WTC11 (cell line): Measurements from ENCODE around the gene OR4C6.

ENCODE experiments used
- ATF3 ChIP-seq: sonication (generic); formaldehyde crosslinking; conservative IDR thresholded peaks from 2 replicates; pipeline ENCODE4 v1.8.1; 2022; ENCODE audit warnings: mild to moderate bottlenecking, missing genetic modification reagents
- JUN ChIP-seq: sonication (generic); formaldehyde crosslinking; IDR thresholded peaks from 2 replicates; pipeline ENCODE4 v1.8.0; 2023; ENCODE audit warnings: mild to moderate bottlenecking, missing genetic modification reagents

DNA sequence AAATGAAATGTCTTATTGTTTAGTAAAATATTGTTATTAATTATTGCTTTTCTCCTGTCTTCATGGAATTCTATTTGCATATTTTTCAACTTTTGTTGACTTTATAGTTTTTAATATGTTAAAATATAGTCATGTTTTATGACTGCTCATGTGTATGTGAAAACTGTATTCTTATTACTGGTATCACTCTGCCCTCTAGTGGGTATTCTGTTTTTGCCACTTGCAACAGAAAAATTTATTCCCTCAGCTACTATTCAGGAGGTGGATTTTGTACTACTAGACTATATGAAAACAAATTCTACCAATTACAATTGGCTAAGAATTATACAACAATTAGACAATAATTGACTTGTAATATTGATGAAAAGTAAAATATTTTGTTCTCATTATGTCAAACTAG, 45.0 kb downstream of the OR4C6 start:
- no peak for TF ChIP-seq ATF3
- no peak for TF ChIP-seq JUN (CRISPR knock-in tag)
